Stimulated activated CD8-positive, alpha-beta memory T cell treated with anti-CD3 and anti-CD28 coated beads, Interleukin-7, amount 100 ng/mL, for 1 hour (primary cell): ENCODE data around the gene BUB3.

ENCODE experiments used
- DNase-seq, 2 donors: peaks; one replicate each; pipeline ENCODE4 v3.0.0-alpha.2; 2020; ENCODE audit warnings: low read depth in 2 of 2

BUB3 gene

GRCh38 chr10:123204127-123204461, 49.9 kb downstream of the BUB3 start:
- DNase-seq = no peak

GRCh38 chr10:123205041-123205440, 50.8 kb downstream of the BUB3 start:
- DNase-seq = no peak

GRCh38 chr10:123212063-123212462, 57.9 kb downstream of the BUB3 start:
- no peak for DNase-seq

- DNase-seq = no peak
These were observed 58.4 kb downstream of the BUB3 start for GRCh38 chr10:123212640-123213039.

- DNase-seq = no peak
These were observed 59.0 kb downstream of the BUB3 start for GRCh38 chr10:123213192-123213591.
